Left lung (tissue), 10 donors: Measurements from ENCODE around the gene CCDC85B. TPM values are rescaled to one million over a fixed set of nuclear protein-coding genes. Genes with fewer than 3 reads are reported as not detected.
"Not testable (repeated sequence)": the region's sequence is repeated elsewhere in the genome, so short reads cannot be mapped to it uniquely, and the experiment has no call there.

Experiments used
- ATAC-seq: fragments of 200-7000 bp; cut with Tn5 transposase; one replicate; pipeline ENCODE4 v1.9.1; 2020; ENCODE audit warnings: moderate library complexity
- DNase-seq, 4 donors: peaks; one replicate each; pipeline ENCODE4 v3.0.0-alpha.2; 2013 to 2020
- H3K27ac ChIP-seq, 2 donors: fragments of 200-600 bp; sonication (generic) in 1 of 2; one replicate each; pipeline versions ENCODE4 v1.5.0 to v1.8.0; 2020 to 2021
- H3K27me3 ChIP-seq, 2 donors: fragments of 200-600 bp; sonication (generic) in 1 of 2; one replicate each; pipeline versions ENCODE4 v1.5.0 to v1.8.0; 2020 to 2021
- H3K36me3 ChIP-seq, 2 donors: fragments of 200-600 bp; sonication (generic) in 1 of 2; one replicate each; pipeline versions ENCODE4 v1.5.0 to v1.8.0; 2020 to 2021
- H3K4me1 ChIP-seq, 2 donors: fragments of 200-600 bp; one replicate each; pipeline ENCODE4 v1.8.0; 2021
- H3K4me3 ChIP-seq, 2 donors: fragments of 200-600 bp; sonication (generic) in 1 of 2; one replicate each; pipeline versions ENCODE4 v1.5.0 to v1.8.0; 2020 to 2021; ENCODE audit warnings: mild to moderate bottlenecking in 1 of 2
- H3K9me3 ChIP-seq, 2 donors: fragments of 200-600 bp; sonication (generic) in 1 of 2; one replicate each; pipeline versions ENCODE4 v1.5.0 to v1.8.0; 2020 to 2021
- CTCF ChIP-seq, 2 donors: fragments of 200-600 bp; sonication (generic) in 1 of 2; IDR thresholded peaks; one replicate each; pipeline versions ENCODE4 v1.5.0 to v1.8.0; 2021; ENCODE audit warnings: antibody characterized with exemption in 2 of 2
- intact Hi-C, 2 donors: fragments of 100-400 bp; cut with DNase I; formaldehyde crosslinking; loops; one replicate each; pipeline versions ENCODE4 v1.11.2 to v1.14.2; 2022
- polyA plus RNA-seq, 6 donors: library from polyadenylated mRNA; unstranded; fragments of 120-200 nt; gene quantifications; one replicate each; pipeline ENCODE4 v1.2.1, GENCODE V29; 2013; ENCODE audit not compliant: insufficient read length in 6 of 6
- total RNA-seq, 2 donors: library from RNA; stranded (reverse); fragmentation: NEBNext Ultra II Directional; extraction: Animal tissue kit (Norgen Biotek cat#: 25700); gene quantifications; one replicate each; pipeline ENCODE4 v1.2.1, GENCODE V29; 2021
- donor health status: DM: no; HTN: yes; CAD: no.
- donor health status: DM: no; HTN: no; CAD: no.

CCDC85B gene
- total and polyA plus RNA-seq, 8 donors, result 10.0 to 32.0 (median 19.0) TPM

GRCh38 chr11:65847746-65848145, 42.7 kb upstream of the CCDC85B start:
- H3K27me3 ChIP-seq, result no peaks in the 10 kb centered on the region
- DNase-seq (no peak), ATAC-seq (no peak)
- intact Hi-C loops, result no loop called here
- no peak overlapping the region for H3K27ac ChIP-seq
- no peaks in the 10 kb centered on the region for H3K9me3 ChIP-seq
- H3K4me3 ChIP-seq, result no peak overlapping the region
- TF ChIP-seq CTCF (IDR thresholded peaks at IDR 0.05), result no peak
- H3K4me1 ChIP-seq, result no peaks in the 10 kb centered on the region
- H3K36me3 ChIP-seq, result peaks cover 0 to 25% of the 10 kb centered on the region in 2 donors

- H3K27ac ChIP-seq, H3K9me3 ChIP-seq, intact Hi-C loops, H3K4me3 ChIP-seq, H3K4me1 ChIP-seq, DNase-seq, ATAC-seq, H3K27me3 ChIP-seq: not testable (repeated sequence)
- peaks cover 0 to 34% of the 10 kb centered on the region in 2 donors for H3K36me3 ChIP-seq
These were observed 41.8 kb upstream of the CCDC85B start for GRCh38 chr11:65848693-65849092.

GRCh38 chr11:65849366-65849765, 41.1 kb upstream of the CCDC85B start:
- no peak overlapping the region for H3K4me3 ChIP-seq
- H3K27ac ChIP-seq, result no peak overlapping the region
- no peaks in the 10 kb centered on the region for H3K27me3 ChIP-seq
- H3K9me3 ChIP-seq, result no peaks in the 10 kb centered on the region
- intact Hi-C loops, result no loop called here
- DNase-seq (no peak), ATAC-seq (no peak)
- no peak for TF ChIP-seq CTCF (IDR thresholded peaks at IDR 0.05)
- peaks cover 0 to 9% of the 10 kb centered on the region in 2 donors for H3K4me1 ChIP-seq
- H3K36me3 ChIP-seq, result peaks cover 0 to 41% of the 10 kb centered on the region in 2 donors

- TF ChIP-seq CTCF (IDR thresholded peaks at IDR 0.05), result no peak
- Histone ChIP-seq H3K4me1 (peaks cover 0 to 14% of the 10 kb centered on the region in 2 donors), H3K36me3 (peaks cover 0 to 45% of the 10 kb centered on the region in 2 donors), H3K27me3 (no peaks in the 10 kb centered on the region), H3K27ac (no peak overlapping the region), H3K4me3 (no peak overlapping the region), H3K9me3 (no peaks in the 10 kb centered on the region)
- intact Hi-C loops, result no loop called here
- DNase-seq (no peak), ATAC-seq (no peak)
These were observed 40.7 kb upstream of the CCDC85B start for GRCh38 chr11:65849771-65850216.

- ATAC-seq, result no peak
These were observed 40.0 kb upstream of the CCDC85B start for GRCh38 chr11:65850217-65851082.

More at GRCh38 chr11:65850217-65851082, 40.0 kb upstream of the CCDC85B start:
- peaks cover 6 to 52% of the 10 kb centered on the region in 2 donors for H3K36me3 ChIP-seq
- H3K27me3 ChIP-seq, result no peaks in the 10 kb centered on the region
- no peak for TF ChIP-seq CTCF (IDR thresholded peaks at IDR 0.05)
- H3K9me3 ChIP-seq, result no peaks in the 10 kb centered on the region
- peaks cover 0 to 20% of the 10 kb centered on the region in 2 donors for H3K4me1 ChIP-seq
- no peak for DNase-seq
- no peak overlapping the region for H3K27ac ChIP-seq
- intact Hi-C loops, result no loop called here
- no peak overlapping the region for H3K4me3 ChIP-seq
